Smooth muscle cell (in vitro differentiated cells): Measurements from ENCODE around the gene ZMYM4. TPM values are rescaled to one million over a fixed set of nuclear protein-coding genes. Genes with fewer than 3 reads are reported as not detected.

ENCODE experiments used
- DNase-seq: peaks from one replicate; lab custom pipeline; 2025; ENCODE audit not compliant: unreplicated experiment; lab: John Stamatoyannopoulos, UW
- H2AFZ ChIP-seq: fragments of 200-600 bp; sonication (generic); 2 replicates; pipeline ENCODE4 v1.6.0; 2016; ENCODE audit warnings: antibody characterized with exemption, low read depth, mild to moderate bottlenecking
- H3F3A ChIP-seq: fragments of 200-600 bp; sonication (generic); 2 replicates; pipeline ENCODE4 v1.6.0; 2017; ENCODE audit warnings: antibody characterized with exemption, low read depth
- H3K27ac ChIP-seq: fragments of 200-600 bp; sonication (generic); 2 replicates; pipeline ENCODE4 v1.5.1; 2016; ENCODE audit warnings: low read depth, mild to moderate bottlenecking
- H3K27me3 ChIP-seq: fragments of 200-600 bp; sonication (generic); 2 replicates; pipeline ENCODE4 v1.6.1; 2016; ENCODE audit warnings: low read depth, mild to moderate bottlenecking
- H3K36me3 ChIP-seq: fragments of 200-600 bp; sonication (generic); 2 replicates; pipeline ENCODE4 v1.5.1; 2016; ENCODE audit warnings: low read depth
- H3K4me1 ChIP-seq: fragments of 200-600 bp; sonication (generic); 2 replicates; pipeline ENCODE4 v1.5.1; 2016; ENCODE audit warnings: low read depth
- H3K4me2 ChIP-seq: fragments of 200-600 bp; sonication (generic); 2 replicates; pipeline ENCODE4 v1.6.0; 2016; ENCODE audit warnings: mild to moderate bottlenecking
- H3K4me3 ChIP-seq: fragments of 200-600 bp; sonication (generic); 2 replicates; pipeline ENCODE4 v1.5.1; 2016; ENCODE audit warnings: mild to moderate bottlenecking
- H3K79me2 ChIP-seq: fragments of 200-600 bp; sonication (generic); 2 replicates; pipeline ENCODE4 v1.6.0; 2016; ENCODE audit warnings: low read depth, mild to moderate bottlenecking
- H3K9ac ChIP-seq: fragments of 200-600 bp; sonication (generic); 2 replicates; pipeline ENCODE4 v1.6.0; 2016; ENCODE audit warnings: low read depth
- H3K9me3 ChIP-seq: fragments of 200-600 bp; sonication (generic); replicated peaks from 2 replicates; pipeline ENCODE4 v1.5.1; 2016; ENCODE audit warnings: low read depth
- H4K20me1 ChIP-seq: fragments of 200-600 bp; sonication (generic); 2 replicates; pipeline ENCODE4 v1.6.0; 2016; ENCODE audit warnings: low read depth
- CTCF ChIP-seq: fragments of 200-600 bp; sonication (generic); IDR thresholded peaks from 2 replicates; pipeline ENCODE4 v1.5.1; 2017; ENCODE audit warnings: borderline replicate concordance, mild to moderate bottlenecking, antibody characterized with exemption; ENCODE audit not compliant: insufficient read depth, poor library complexity, severe bottlenecking
- WGBS: methylation state at CpG from one replicate; pipeline ENCODE4 v1.1.7; 2016; ENCODE audit warnings: low lambda C conversion rate; 5-methylcytosine and 5-hydroxymethylcytosine counted together
- polyA plus RNA-seq: library from polyadenylated mRNA; unstranded; fragments of >200 nt; fragmentation: Nextera tagmentation; extraction: Ambion mirVana; gene quantifications from 2 replicates; pipeline ENCODE4 v1.2.1, GENCODE V29; 2016
- total RNA-seq: library from RNA; depleted of rRNA; stranded (reverse); fragments of >200 nt; gene quantifications from 2 replicates; pipeline ENCODE4 v1.2.3, GENCODE V29; 2014

ZMYM4 gene
- total and polyA plus RNA-seq, 2 experiments from 2014 or later = 18.7 to 27.2 TPM

GRCh38 chr1:35447278-35447677 lies 178.8 kb downstream of the ZMYM4 start:
- H3K27ac ChIP-seq = no peak overlapping the region
- H3F3A ChIP-seq = peaks cover 19% of the 10 kb centered on the region
- no peaks in the 10 kb centered on the region for H3K4me1 ChIP-seq
- H4K20me1 ChIP-seq = peaks cover 5% of the 10 kb centered on the region
- no peaks in the 10 kb centered on the region for H3K9me3 ChIP-seq
- no peak overlapping the region for H3K4me2 ChIP-seq
- no peaks in the 10 kb centered on the region for H3K79me2 ChIP-seq
- TF ChIP-seq CTCF = no peak
- no peak overlapping the region for H3K4me3 ChIP-seq
- H3K36me3 ChIP-seq = no peaks in the 10 kb centered on the region
- H2AFZ ChIP-seq = no peak overlapping the region
- H3K9ac ChIP-seq = no peak overlapping the region
- DNase-seq = no peak
- H3K27me3 ChIP-seq = no peaks in the 10 kb centered on the region

- Histone ChIP-seq H3K79me2 (no peaks in the 10 kb centered on the region), H3K4me3 (no peak overlapping the region), H3K9me3 (no peaks in the 10 kb centered on the region), H4K20me1 (peaks cover 5% of the 10 kb centered on the region), H3K27me3 (no peaks in the 10 kb centered on the region), H3F3A (peaks cover 25% of the 10 kb centered on the region), H3K4me1 (no peaks in the 10 kb centered on the region), H2AFZ (no peak overlapping the region), H3K27ac (peak overlapping the region; percentile 88), H3K4me2 (peak overlapping the region; percentile 45), H3K9ac (peak overlapping the region; percentile 57), H3K36me3 (no peaks in the 10 kb centered on the region)
- TF ChIP-seq CTCF = no peak
- DNase-seq = no peak
- 17% methylated on average over 3 of the region's 3 CpGs for WGBS
Measured at GRCh38 chr1:35448344-35448801, 179.9 kb downstream of the ZMYM4 start.

GRCh38 chr1:35449334-35450008 lies 181.0 kb downstream of the ZMYM4 start:
- peak overlapping the region; percentile 57 for H3K9ac ChIP-seq
- no peak overlapping the region for H2AFZ ChIP-seq
- peak overlapping the region; percentile 88 for H3K27ac ChIP-seq
- TF ChIP-seq CTCF = no peak
- H3K4me2 ChIP-seq = peak overlapping the region; percentile 45
- peaks cover 5% of the 10 kb centered on the region for H4K20me1 ChIP-seq
- no peaks in the 10 kb centered on the region for H3K27me3 ChIP-seq
- H3K4me1 ChIP-seq = no peaks in the 10 kb centered on the region
- no peak overlapping the region for H3K4me3 ChIP-seq
- no peak for DNase-seq
- 67% methylated on average over 7 of the region's 7 CpGs for WGBS
- H3F3A ChIP-seq = peaks cover 25% of the 10 kb centered on the region
- H3K9me3 ChIP-seq = no peaks in the 10 kb centered on the region
- H3K36me3 ChIP-seq = no peaks in the 10 kb centered on the region
- no peaks in the 10 kb centered on the region for H3K79me2 ChIP-seq

GRCh38 chr1:35451125-35451528 lies 182.6 kb downstream of the ZMYM4 start:
- Histone ChIP-seq H4K20me1 (peaks cover 5% of the 10 kb centered on the region), H3K27me3 (no peaks in the 10 kb centered on the region), H3K36me3 (no peaks in the 10 kb centered on the region), H3K9me3 (no peaks in the 10 kb centered on the region), H2AFZ (no peak overlapping the region), H3K4me3 (no peak overlapping the region), H3K4me1 (no peaks in the 10 kb centered on the region), H3K79me2 (no peaks in the 10 kb centered on the region), H3K27ac (no peak overlapping the region), H3K9ac (no peak overlapping the region), H3F3A (peaks cover 25% of the 10 kb centered on the region), H3K4me2 (peak overlapping the region; percentile 10)
- WGBS = 12% methylated on average over 3 of the region's 3 CpGs
- peak; percentile 67 for TF ChIP-seq CTCF
- peak; percentile 29 for DNase-seq
